Stimulated activated naive B cell treated with anti-CD40 and anti-IgM and Interleukin-4, amounts not matched to agents 10 μg/mL and 1 μg/mL and 100 μg/mL, for 72 hours (primary cell): ENCODE results near the gene PRAMEF1.
"Not testable (repeated sequence)": the region's sequence is repeated elsewhere in the genome, so short reads cannot be mapped to it uniquely, and the experiment has no call there.

Source experiments
- ATAC-seq, 2 donors: fragments of 150-1000 bp; cut with Tn5 transposase; replicated peaks; 2 replicates each; pipeline ENCODE4 v1.10.0; 2021; ENCODE audit warnings: moderate library complexity in 1 of 2
- DNase-seq: peaks from one replicate; pipeline ENCODE4 v3.0.0; 2021
- H3K27ac Mint-ChIP-seq: one replicate; pipeline ENCODE4 v1.8.0; 2022; ENCODE audit warnings: mild to moderate bottlenecking, mixed read lengths
- H3K27me3 Mint-ChIP-seq, 2 donors: one replicate each; pipeline ENCODE4 v1.8.0; 2022; ENCODE audit warnings: mixed read lengths in 2 of 2
- H3K36me3 Mint-ChIP-seq, 2 donors: one replicate each; pipeline ENCODE4 v1.8.0; 2022; ENCODE audit warnings: mixed read lengths in 2 of 2, mild to moderate bottlenecking in 1 of 2
- H3K4me1 Mint-ChIP-seq, 2 donors: one replicate each; pipeline ENCODE4 v1.8.0; 2022; ENCODE audit warnings: mixed read lengths in 2 of 2, mild to moderate bottlenecking in 1 of 2
- H3K4me3 Mint-ChIP-seq, 2 donors: one replicate each; pipeline ENCODE4 v1.8.0; 2022; ENCODE audit warnings: mild to moderate bottlenecking in 2 of 2, mixed read lengths in 2 of 2, moderate library complexity in 1 of 2
- H3K9me3 Mint-ChIP-seq, 2 donors: one replicate each; pipeline ENCODE4 v1.8.0; 2022; ENCODE audit warnings: mixed read lengths in 2 of 2, mild to moderate bottlenecking in 1 of 2

PRAMEF1 gene

DNA sequence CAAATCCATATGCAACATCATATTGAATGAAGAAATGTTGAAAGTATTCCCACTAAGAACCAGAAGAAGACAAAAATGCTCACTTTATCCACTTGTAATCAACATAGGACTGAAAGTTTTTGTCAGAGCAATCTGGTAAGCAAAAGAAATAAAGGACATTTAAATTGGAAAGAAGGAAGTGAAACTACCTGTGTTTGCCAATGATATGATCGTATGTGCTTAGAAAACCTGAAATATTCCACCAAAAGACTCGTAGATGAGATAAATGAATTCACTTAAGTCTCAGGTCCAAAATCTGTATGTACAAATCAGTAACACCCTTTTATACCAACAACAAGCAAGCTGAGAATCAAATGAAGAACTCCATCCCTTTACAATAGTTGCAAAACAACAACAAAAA is 8.5 kb downstream of the PRAMEF1 start:
- H3K4me1 Mint-ChIP-seq, result no peaks in the 10 kb centered on the region

GRCh38 chr1:12809933-12810332 is 18.7 kb downstream of the PRAMEF1 start:
- Mint-ChIP-seq H3K4me3 (no peak overlapping the region), H3K36me3 (no peaks in the 10 kb centered on the region), H3K27me3 (peaks cover 10 to 33% of the 10 kb centered on the region in 2 donors), H3K9me3 (peaks cover 10 to 12% of the 10 kb centered on the region in 2 donors), H3K4me1 (peaks cover 0 to 2% of the 10 kb centered on the region in 2 donors), H3K27ac (no peak overlapping the region)
- DNase-seq (no peak), ATAC-seq (no peak)

More for the DNA sequence above, 8.5 kb downstream of the PRAMEF1 start:
- no peak for ATAC-seq
- no peak overlapping the region for H3K27ac Mint-ChIP-seq
- no peak for DNase-seq
- peaks cover 2 to 9% of the 10 kb centered on the region in 2 donors for H3K9me3 Mint-ChIP-seq
- no peak overlapping the region for H3K4me3 Mint-ChIP-seq
- H3K27me3 Mint-ChIP-seq, result peaks cover 4 to 6% of the 10 kb centered on the region in 2 donors
- peaks cover 0 to 1% of the 10 kb centered on the region in 2 donors for H3K36me3 Mint-ChIP-seq

- H3K36me3 Mint-ChIP-seq, result no peaks in the 10 kb centered on the region
- no peak overlapping the region for H3K27ac Mint-ChIP-seq
- DNase-seq, result no peak
- H3K27me3 Mint-ChIP-seq, result peaks cover 10 to 27% of the 10 kb centered on the region in 2 donors
- peaks cover 6 to 8% of the 10 kb centered on the region in 2 donors for H3K9me3 Mint-ChIP-seq
- peaks cover 0 to 2% of the 10 kb centered on the region in 2 donors for H3K4me1 Mint-ChIP-seq
- no peak for ATAC-seq
- no peak overlapping the region for H3K4me3 Mint-ChIP-seq
Measured at GRCh38 chr1:12810691-12811408, 19.7 kb downstream of the PRAMEF1 start.

DNA sequence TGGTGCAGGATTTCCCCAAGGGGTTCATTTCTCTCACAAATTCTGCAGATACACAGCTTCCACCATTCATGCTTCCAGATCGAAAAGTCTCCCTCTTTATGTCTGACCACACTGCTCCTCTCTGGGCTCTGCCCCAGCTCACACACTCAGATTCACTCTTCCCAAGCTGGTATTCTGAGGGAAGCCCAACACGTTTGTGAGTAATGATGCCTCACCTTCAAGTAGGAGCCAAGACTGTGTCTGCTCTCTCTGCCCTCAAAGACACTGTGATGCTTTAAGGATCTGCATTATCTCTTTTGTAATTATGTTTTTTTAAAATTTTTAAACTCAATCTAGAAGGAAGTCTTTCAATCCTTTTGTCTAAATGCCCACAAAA is 20.2 kb downstream of the PRAMEF1 start:
- Mint-ChIP-seq H3K27ac (peak overlapping the region; percentile 53), H3K36me3 (no peaks in the 10 kb centered on the region), H3K27me3 (peaks cover 10 to 27% of the 10 kb centered on the region in 2 donors), H3K9me3 (peaks cover 6 to 8% of the 10 kb centered on the region in 2 donors), H3K4me3 (no peak overlapping the region), H3K4me1 (peaks cover 0 to 2% of the 10 kb centered on the region in 2 donors)
- ATAC-seq (no peak), DNase-seq (no peak)

DNA sequence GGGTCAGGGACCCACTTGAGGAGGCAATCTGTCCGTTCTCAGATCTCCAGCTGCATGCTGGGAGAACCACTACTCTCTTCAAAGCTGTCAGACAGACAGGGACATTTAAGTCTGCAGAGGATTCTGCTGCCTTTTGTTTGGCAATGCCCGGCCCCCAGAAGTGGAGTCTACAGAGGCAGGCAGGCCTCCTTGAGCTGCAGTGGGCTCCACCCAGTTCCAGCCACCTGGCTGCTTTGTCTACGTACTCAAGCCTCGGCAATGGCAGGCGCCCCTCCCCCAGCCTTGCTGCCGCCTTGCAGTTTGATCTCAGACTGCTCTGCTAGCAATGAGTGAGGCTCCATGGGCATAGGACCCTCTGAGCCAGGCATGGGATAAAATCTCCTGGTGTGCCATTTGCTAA is 27.9 kb downstream of the PRAMEF1 start:
- DNase-seq, H3K36me3 Mint-ChIP-seq, H3K27ac Mint-ChIP-seq, H3K4me1 Mint-ChIP-seq, H3K4me3 Mint-ChIP-seq, H3K27me3 Mint-ChIP-seq, ATAC-seq, H3K9me3 Mint-ChIP-seq: not testable (repeated sequence)

DNA sequence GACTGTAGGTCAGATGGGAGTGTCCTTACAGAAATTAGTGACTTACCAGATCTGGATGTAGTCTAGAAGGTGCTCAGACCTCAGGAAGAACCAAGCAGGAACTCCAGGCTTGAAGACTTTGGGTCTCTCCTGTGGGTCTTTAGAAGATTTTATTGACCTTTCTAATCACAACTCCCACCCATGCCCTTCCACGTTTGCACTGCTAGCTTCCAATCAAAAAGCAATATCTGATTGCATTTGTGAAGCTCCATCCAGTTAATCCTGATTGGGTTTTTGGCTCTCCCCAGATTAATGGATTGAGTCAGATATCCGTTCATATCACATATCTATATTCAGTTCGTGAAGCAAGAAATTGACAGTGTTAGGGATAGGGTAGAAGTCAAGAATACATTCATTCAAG is 40.1 kb downstream of the PRAMEF1 start, which contains the start of gene PRAMEF11:
Gene PRAMEF11 (minus strand): TSS at position 101 of the 400 bp plus-strand sequence. CDS start 2,621 bp downstream, outside the sequence.
- not testable (repeated sequence) for DNase-seq, H3K36me3 Mint-ChIP-seq, H3K4me1 Mint-ChIP-seq, H3K4me3 Mint-ChIP-seq, ATAC-seq, H3K27me3 Mint-ChIP-seq, H3K9me3 Mint-ChIP-seq, H3K27ac Mint-ChIP-seq

DNA sequence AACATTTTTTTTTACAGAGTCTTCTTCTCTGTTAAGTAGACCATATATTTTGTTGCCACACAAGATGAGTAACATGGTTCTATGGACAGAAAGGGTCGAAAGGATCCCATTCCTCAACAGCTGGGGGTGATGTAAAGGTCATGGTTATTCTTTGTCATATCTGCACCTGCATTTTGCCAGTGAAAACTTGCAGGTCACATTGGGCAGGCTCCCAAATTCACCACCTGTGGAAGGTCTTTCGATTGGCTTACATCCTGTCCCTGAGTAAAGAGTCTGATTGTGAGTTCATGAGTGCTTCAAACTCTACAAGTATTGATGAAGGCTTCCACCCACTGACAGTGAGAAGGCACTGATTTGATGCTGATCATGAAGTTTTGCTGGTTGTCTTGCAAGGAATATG is 42.1 kb downstream of the PRAMEF1 start:
- H3K9me3 Mint-ChIP-seq, H3K4me1 Mint-ChIP-seq, H3K27ac Mint-ChIP-seq, ATAC-seq, H3K4me3 Mint-ChIP-seq, H3K36me3 Mint-ChIP-seq, H3K27me3 Mint-ChIP-seq, DNase-seq: not testable (repeated sequence)
